Measurements from ENCODE around the gene MORN3. TPM values are rescaled to one million over a fixed set of nuclear protein-coding genes. Genes with fewer than 3 reads are reported as not detected.
"Not testable (repeated sequence)": the region's sequence is repeated elsewhere in the genome, so short reads cannot be mapped to it uniquely, and the experiment has no call there.

Gene MORN3
- total RNA-seq (5.6 TPM), polyA plus RNA-seq (1 to 10 TPM; 2.3 to 7.3 (median 4.9) TPM)

- Histone ChIP-seq H3K36me3 (ENCODE audit: control insufficient read depth, insufficient read depth, low read length) (no peaks in the 10 kb centered on the region), H3K27me3 (ENCODE audit: control insufficient read depth, insufficient read depth, low read length) (no peaks in the 10 kb centered on the region), H3K4me3 (ENCODE audit: low read depth, low read length) (no peak within 1 kb of the TSS), H3K4me1 (ENCODE audit: control insufficient read depth, insufficient read depth, low read length, poor library complexity, severe bottlenecking) (peaks cover 43% of the 10 kb centered on the region), H3K27ac (ENCODE audit: insufficient read depth, low read length, poor library complexity, severe bottlenecking) (no peak within 1 kb of the TSS), H3K9me3 (ENCODE audit: control insufficient read depth in 2 of 2, low read length in 2 of 2) (no peaks in the 10 kb centered on the region)
- ATAC-seq (ENCODE audit: low read depth in 2 of 2) (no peak), DNase-seq (no peak)
- Mint-ChIP-seq H3K27ac (peak within 1 kb of the TSS; percentile 44 to 73 (median 56)), H3K36me3 (no peaks in the 10 kb centered on the region), H3K9me3 (no peaks in the 10 kb centered on the region), H3K4me3 (peak within 1 kb of the TSS; percentile 16 to 84 (median 68)), H3K27me3 (peaks cover 7% of the 10 kb centered on the region), H3K4me1 (peaks cover 8 to 57% (median 18%) of the 10 kb centered on the region in 4 donors)
Observed at GRCh38 chr12:121669521-121669900, at the start of gene MORN3. MORN3 (minus strand) TSS chr12:121669654; CDS start chr12:121669483, 171 bp downstream.

- Histone ChIP-seq H3K27ac (ENCODE audit: insufficient read depth, low read length, poor library complexity, severe bottlenecking) (no peak overlapping the region), H3K4me3 (ENCODE audit: low read depth, low read length) (no peak overlapping the region), H3K27me3 (ENCODE audit: control insufficient read depth, insufficient read depth, low read length) (no peaks in the 10 kb centered on the region), H3K36me3 (ENCODE audit: control insufficient read depth, insufficient read depth, low read length) (no peaks in the 10 kb centered on the region), H3K9me3 (ENCODE audit: control insufficient read depth in 2 of 2, low read length in 2 of 2) (no peaks in the 10 kb centered on the region), H3K4me1 (ENCODE audit: control insufficient read depth, insufficient read depth, low read length, poor library complexity, severe bottlenecking) (peaks cover under 1% of the 10 kb centered on the region)
- H3K4me3 Mint-ChIP-seq: no peak overlapping the region
- ATAC-seq (ENCODE audit: low read depth in 2 of 2): no peak
- H3K27me3 Mint-ChIP-seq: no peaks in the 10 kb centered on the region
- peak overlapping the region in 1 of 3 donors; percentile 29 for H3K27ac Mint-ChIP-seq
- peaks cover 0 to 5% (median 2%) of the 10 kb centered on the region in 4 donors for H3K4me1 Mint-ChIP-seq
- H3K36me3 Mint-ChIP-seq: peaks cover 6% of the 10 kb centered on the region
- H3K9me3 Mint-ChIP-seq: no peaks in the 10 kb centered on the region
- peak in 1 of 3 donors; percentile 70 for DNase-seq
Observed at GRCh38 chr12:121718653-121719239, 49.3 kb upstream of the MORN3 start.

GRCh38 chr12:121717041-121717699 is 47.7 kb upstream of the MORN3 start:
- peaks cover 0 to 13% (median 7%) of the 10 kb centered on the region in 4 donors for H3K4me1 Mint-ChIP-seq
- H3K4me3 Mint-ChIP-seq: no peak overlapping the region
- no peaks in the 10 kb centered on the region for H3K27me3 ChIP-seq (ENCODE audit: control insufficient read depth, insufficient read depth, low read length)
- no peaks in the 10 kb centered on the region for H3K27me3 Mint-ChIP-seq
- no peaks in the 10 kb centered on the region for H3K9me3 ChIP-seq (ENCODE audit: control insufficient read depth in 2 of 2, low read length in 2 of 2)
- no peak overlapping the region for H3K27ac Mint-ChIP-seq
- no peak overlapping the region for H3K4me3 ChIP-seq (ENCODE audit: low read depth, low read length)
- H3K36me3 ChIP-seq (ENCODE audit: control insufficient read depth, insufficient read depth, low read length): no peaks in the 10 kb centered on the region
- DNase-seq (no peak), ATAC-seq (ENCODE audit: low read depth in 2 of 2) (no peak)
- no peaks in the 10 kb centered on the region for H3K9me3 Mint-ChIP-seq
- H3K4me1 ChIP-seq (ENCODE audit: control insufficient read depth, insufficient read depth, low read length, poor library complexity, severe bottlenecking): peaks cover 14% of the 10 kb centered on the region
- peaks cover 6% of the 10 kb centered on the region for H3K36me3 Mint-ChIP-seq
- H3K27ac ChIP-seq (ENCODE audit: insufficient read depth, low read length, poor library complexity, severe bottlenecking): no peak overlapping the region

GRCh38 chr12:121715862-121716435 is 46.5 kb upstream of the MORN3 start:
- Mint-ChIP-seq H3K4me1 (peaks cover 0 to 22% (median 10%) of the 10 kb centered on the region in 4 donors), H3K9me3 (no peaks in the 10 kb centered on the region), H3K36me3 (peaks cover 6% of the 10 kb centered on the region), H3K27ac (no peak overlapping the region), H3K27me3 (no peaks in the 10 kb centered on the region), H3K4me3 (peak overlapping the region in 2 of 4 donors; percentile 86 to 91)
- peaks cover 21% of the 10 kb centered on the region for H3K4me1 ChIP-seq (ENCODE audit: control insufficient read depth, insufficient read depth, low read length, poor library complexity, severe bottlenecking)
- H3K4me3 ChIP-seq (ENCODE audit: low read depth, low read length): no peak overlapping the region
- no peak overlapping the region for H3K27ac ChIP-seq (ENCODE audit: insufficient read depth, low read length, poor library complexity, severe bottlenecking)
- no peaks in the 10 kb centered on the region for H3K9me3 ChIP-seq (ENCODE audit: control insufficient read depth in 2 of 2, low read length in 2 of 2)
- ATAC-seq (ENCODE audit: low read depth in 2 of 2): no peak
- no peaks in the 10 kb centered on the region for H3K36me3 ChIP-seq (ENCODE audit: control insufficient read depth, insufficient read depth, low read length)
- no peak for DNase-seq
- H3K27me3 ChIP-seq (ENCODE audit: control insufficient read depth, insufficient read depth, low read length): no peaks in the 10 kb centered on the region

- not testable (repeated sequence) for H3K27me3 Mint-ChIP-seq; H3K27ac ChIP-seq (ENCODE audit: insufficient read depth, low read length, poor library complexity, severe bottlenecking); H3K36me3 Mint-ChIP-seq; ATAC-seq (ENCODE audit: low read depth in 2 of 2); H3K9me3 ChIP-seq (ENCODE audit: control insufficient read depth in 2 of 2, low read length in 2 of 2); H3K4me3 ChIP-seq (ENCODE audit: low read depth, low read length); H3K36me3 ChIP-seq (ENCODE audit: control insufficient read depth, insufficient read depth, low read length); DNase-seq; H3K27me3 ChIP-seq (ENCODE audit: control insufficient read depth, insufficient read depth, low read length); H3K9me3 Mint-ChIP-seq
- H3K4me1 Mint-ChIP-seq: peaks cover 0 to 29% (median 10%) of the 10 kb centered on the region in 4 donors
- peak overlapping the region in 1 of 4 donors; percentile 91 for H3K4me3 Mint-ChIP-seq
- H3K4me1 ChIP-seq (ENCODE audit: control insufficient read depth, insufficient read depth, low read length, poor library complexity, severe bottlenecking): peaks cover 21% of the 10 kb centered on the region
- H3K27ac Mint-ChIP-seq: peak overlapping the region in 1 of 3 donors; percentile 48
Observed at GRCh38 chr12:121715055-121715454, 45.6 kb upstream of the MORN3 start.

- peak overlapping the region; percentile 89 to 95 (median 92) for H3K4me3 Mint-ChIP-seq
- H3K36me3 ChIP-seq (ENCODE audit: control insufficient read depth, insufficient read depth, low read length): no peaks in the 10 kb centered on the region
- H3K27me3 Mint-ChIP-seq: peaks cover 10% of the 10 kb centered on the region
- H3K27ac ChIP-seq (ENCODE audit: insufficient read depth, low read length, poor library complexity, severe bottlenecking): no peak overlapping the region
- no peaks in the 10 kb centered on the region for H3K9me3 ChIP-seq (ENCODE audit: control insufficient read depth in 2 of 2, low read length in 2 of 2)
- ATAC-seq (ENCODE audit: low read depth in 2 of 2): no peak
- peaks cover 21% of the 10 kb centered on the region for H3K4me1 ChIP-seq (ENCODE audit: control insufficient read depth, insufficient read depth, low read length, poor library complexity, severe bottlenecking)
- H3K4me3 ChIP-seq (ENCODE audit: low read depth, low read length): no peak overlapping the region
- H3K27ac Mint-ChIP-seq: peak overlapping the region in 1 of 3 donors; percentile 52
- no peaks in the 10 kb centered on the region for H3K9me3 Mint-ChIP-seq
- no peak for DNase-seq
- peaks cover 5% of the 10 kb centered on the region for H3K36me3 Mint-ChIP-seq
- peaks cover 0 to 30% (median 10%) of the 10 kb centered on the region in 4 donors for H3K4me1 Mint-ChIP-seq
- H3K27me3 ChIP-seq (ENCODE audit: control insufficient read depth, insufficient read depth, low read length): no peaks in the 10 kb centered on the region
Observed at GRCh38 chr12:121713793-121714192, 44.3 kb upstream of the MORN3 start.

- peaks cover 21% of the 10 kb centered on the region for H3K4me1 ChIP-seq (ENCODE audit: control insufficient read depth, insufficient read depth, low read length, poor library complexity, severe bottlenecking)
- H3K36me3 ChIP-seq (ENCODE audit: control insufficient read depth, insufficient read depth, low read length): no peaks in the 10 kb centered on the region
- H3K27me3 ChIP-seq (ENCODE audit: control insufficient read depth, insufficient read depth, low read length): no peaks in the 10 kb centered on the region
- Mint-ChIP-seq H3K4me1 (peaks cover 0 to 31% (median 10%) of the 10 kb centered on the region in 4 donors), H3K9me3 (no peaks in the 10 kb centered on the region), H3K36me3 (peaks cover 3% of the 10 kb centered on the region), H3K27ac (peak overlapping the region in 2 of 3 donors; percentile 52 to 67), H3K4me3 (peak overlapping the region; percentile 89 to 95 (median 92)), H3K27me3 (peaks cover 10% of the 10 kb centered on the region)
- H3K9me3 ChIP-seq (ENCODE audit: control insufficient read depth in 2 of 2, low read length in 2 of 2): no peaks in the 10 kb centered on the region
- no peak overlapping the region for H3K27ac ChIP-seq (ENCODE audit: insufficient read depth, low read length, poor library complexity, severe bottlenecking)
- H3K4me3 ChIP-seq (ENCODE audit: low read depth, low read length): no peak overlapping the region
- no peak for DNase-seq
- ATAC-seq (ENCODE audit: low read depth in 2 of 2): no peak
Observed at GRCh38 chr12:121713257-121713777, 43.9 kb upstream of the MORN3 start.

Measured in CD4-positive, CD25-positive, alpha-beta regulatory T cell (primary cell).